Fibroblast of skin of scalp (primary cell): Measurements from ENCODE around the gene BRCA2. TPM values are rescaled to one million over a fixed set of nuclear protein-coding genes. Genes with fewer than 3 reads are reported as not detected.

Experiments
- DNase-seq: peaks from one replicate; pipeline ENCODE4 v3.0.0-alpha.2; 2013
- polyA plus RNA-seq, 2 experiments: library from polyadenylated mRNA; unstranded; fragments of 120-200 nt; gene quantifications; one replicate each; pipeline ENCODE4 v1.2.1, GENCODE V29; 2013; ENCODE audit not compliant: insufficient read length in 2 of 2

BRCA2 gene, protein sequence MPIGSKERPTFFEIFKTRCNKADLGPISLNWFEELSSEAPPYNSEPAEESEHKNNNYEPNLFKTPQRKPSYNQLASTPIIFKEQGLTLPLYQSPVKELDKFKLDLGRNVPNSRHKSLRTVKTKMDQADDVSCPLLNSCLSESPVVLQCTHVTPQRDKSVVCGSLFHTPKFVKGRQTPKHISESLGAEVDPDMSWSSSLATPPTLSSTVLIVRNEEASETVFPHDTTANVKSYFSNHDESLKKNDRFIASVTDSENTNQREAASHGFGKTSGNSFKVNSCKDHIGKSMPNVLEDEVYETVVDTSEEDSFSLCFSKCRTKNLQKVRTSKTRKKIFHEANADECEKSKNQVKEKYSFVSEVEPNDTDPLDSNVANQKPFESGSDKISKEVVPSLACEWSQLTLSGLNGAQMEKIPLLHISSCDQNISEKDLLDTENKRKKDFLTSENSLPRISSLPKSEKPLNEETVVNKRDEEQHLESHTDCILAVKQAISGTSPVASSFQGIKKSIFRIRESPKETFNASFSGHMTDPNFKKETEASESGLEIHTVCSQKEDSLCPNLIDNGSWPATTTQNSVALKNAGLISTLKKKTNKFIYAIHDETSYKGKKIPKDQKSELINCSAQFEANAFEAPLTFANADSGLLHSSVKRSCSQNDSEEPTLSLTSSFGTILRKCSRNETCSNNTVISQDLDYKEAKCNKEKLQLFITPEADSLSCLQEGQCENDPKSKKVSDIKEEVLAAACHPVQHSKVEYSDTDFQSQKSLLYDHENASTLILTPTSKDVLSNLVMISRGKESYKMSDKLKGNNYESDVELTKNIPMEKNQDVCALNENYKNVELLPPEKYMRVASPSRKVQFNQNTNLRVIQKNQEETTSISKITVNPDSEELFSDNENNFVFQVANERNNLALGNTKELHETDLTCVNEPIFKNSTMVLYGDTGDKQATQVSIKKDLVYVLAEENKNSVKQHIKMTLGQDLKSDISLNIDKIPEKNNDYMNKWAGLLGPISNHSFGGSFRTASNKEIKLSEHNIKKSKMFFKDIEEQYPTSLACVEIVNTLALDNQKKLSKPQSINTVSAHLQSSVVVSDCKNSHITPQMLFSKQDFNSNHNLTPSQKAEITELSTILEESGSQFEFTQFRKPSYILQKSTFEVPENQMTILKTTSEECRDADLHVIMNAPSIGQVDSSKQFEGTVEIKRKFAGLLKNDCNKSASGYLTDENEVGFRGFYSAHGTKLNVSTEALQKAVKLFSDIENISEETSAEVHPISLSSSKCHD (N-terminal part only)
- polyA plus RNA-seq (2013, experiment 1 of 2; ENCODE audit: insufficient read length): 4.3 TPM
- polyA plus RNA-seq (2013, experiment 2 of 2; ENCODE audit: insufficient read length): 4.4 TPM

GRCh38 chr13:32315238-32316027, at the start of gene BRCA2, which contains the start of gene ZAR1L:
Gene BRCA2, plus strand, starts transcription at chr13:32315508. Its CDS starts 953 bp downstream, at chr13:32316461.
Gene ZAR1L, minus strand, starts transcription at chr13:32315363. Its CDS starts 3,438 bp downstream, at chr13:32311925.
- peak; percentile 93 for DNase-seq

- no peak for DNase-seq
These were observed 49.6 kb upstream of the BRCA2 start for GRCh38 chr13:32265726-32266125.

- DNase-seq: no peak
These were observed 49.2 kb upstream of the BRCA2 start for GRCh38 chr13:32266130-32266529.

- DNase-seq: no peak
These were observed 47.4 kb upstream of the BRCA2 start for GRCh38 chr13:32267836-32268439.

GRCh38 chr13:32272021-32272683, 43.2 kb upstream of the BRCA2 start:
- DNase-seq: no peak

GRCh38 chr13:32277839-32278238, 37.5 kb upstream of the BRCA2 start:
- no peak for DNase-seq

- DNase-seq: no peak
These were observed 36.9 kb upstream of the BRCA2 start for GRCh38 chr13:32278426-32278825.

DNA sequence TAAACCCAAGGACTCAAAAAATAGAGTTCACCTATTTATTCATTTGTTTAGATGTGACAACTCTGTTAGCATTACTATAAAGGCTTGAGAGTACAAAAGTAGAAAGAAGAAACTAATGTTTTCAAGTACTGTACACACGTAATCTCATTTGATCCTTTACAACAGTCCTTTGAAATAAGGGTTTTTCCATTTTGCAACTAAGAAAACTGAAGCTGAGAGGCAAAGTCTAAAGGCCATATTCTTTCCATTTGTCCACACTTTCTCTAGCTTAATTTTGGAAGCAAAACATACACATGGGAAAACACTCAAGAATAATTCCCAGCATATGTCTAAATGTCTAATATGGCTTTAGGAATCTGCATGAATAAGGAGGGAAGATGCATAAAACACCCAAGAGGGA, 34.2 kb upstream of the BRCA2 start:
- no peak for DNase-seq

DNA sequence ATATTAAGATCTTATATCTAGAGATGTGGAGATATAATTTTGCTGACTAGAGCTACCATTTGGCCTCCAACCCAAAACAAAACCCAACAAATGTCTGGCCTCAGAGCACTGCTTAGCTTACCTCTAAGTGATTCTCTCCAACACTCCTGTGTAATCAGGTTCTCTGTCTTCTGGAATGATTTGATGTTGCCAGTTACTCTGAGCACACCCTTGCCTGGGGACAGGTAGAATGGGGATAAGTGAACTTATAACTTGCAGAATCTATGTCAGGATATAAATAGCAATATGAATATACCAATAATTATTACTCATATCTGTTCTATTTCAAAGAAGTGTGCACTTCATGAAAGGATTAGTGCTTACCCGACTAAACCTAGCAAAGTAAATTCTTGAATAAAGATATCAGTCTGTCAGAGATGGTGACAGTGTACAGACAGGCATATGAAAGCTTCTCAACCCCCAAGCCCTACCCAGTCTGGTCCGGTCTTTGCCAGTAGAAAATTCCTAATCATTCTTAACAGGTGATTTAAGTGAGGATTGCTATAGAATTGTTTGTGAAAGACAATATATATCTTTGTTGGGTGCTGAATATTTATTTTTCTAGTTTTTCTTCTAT, 33.1 kb upstream of the BRCA2 start:
- DNase-seq: no peak

DNA sequence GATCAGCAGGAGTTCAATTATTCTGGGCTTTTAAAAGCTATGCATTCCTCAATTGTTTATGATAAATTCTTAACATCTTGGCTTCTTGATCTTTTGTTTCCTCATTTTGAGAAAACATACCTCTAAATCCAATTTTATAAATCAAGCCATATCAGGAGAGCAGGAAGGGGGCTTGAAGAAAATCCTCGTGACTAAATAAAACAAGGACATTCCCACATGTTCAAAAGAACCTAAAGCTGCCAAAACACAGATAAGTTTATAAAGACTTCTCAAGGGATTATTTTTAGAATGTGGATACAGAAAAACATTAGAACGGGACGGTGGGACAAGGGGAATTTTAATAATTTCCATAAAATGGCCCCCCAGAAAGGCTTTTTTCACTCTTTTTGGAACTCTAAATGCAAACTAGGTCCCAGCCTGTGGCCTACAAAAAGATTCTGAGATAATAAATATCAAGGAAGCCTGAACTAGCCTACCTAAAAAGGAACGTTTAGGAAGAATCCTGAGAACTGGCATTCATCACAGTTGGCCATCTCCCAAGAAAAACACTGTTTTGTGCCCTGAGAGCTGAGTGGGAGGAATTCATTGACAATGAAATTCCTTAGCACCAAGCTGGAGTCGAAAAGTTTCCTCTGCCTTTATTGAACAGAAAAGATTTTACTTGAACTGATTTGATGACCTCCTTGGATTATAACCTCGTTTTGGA, 30.2 kb upstream of the BRCA2 start:
- DNase-seq: peak; percentile 71

DNA sequence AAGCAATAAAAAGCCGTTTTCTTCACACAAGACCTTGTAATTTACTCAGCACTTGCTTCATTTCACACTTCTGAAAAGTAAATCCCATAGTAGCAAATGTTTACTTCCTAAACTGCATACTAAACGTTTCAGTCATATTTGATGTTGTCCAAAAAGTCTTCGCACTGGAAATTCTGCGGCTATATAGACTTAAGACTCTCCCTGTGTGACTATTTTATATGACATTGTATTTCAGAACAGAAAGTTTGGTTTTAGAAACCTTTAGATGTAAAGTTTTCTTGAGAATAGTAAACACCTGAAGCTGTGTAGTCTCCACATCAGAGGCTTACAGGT, 29.7 kb upstream of the BRCA2 start:
- DNase-seq: no peak

- no peak for DNase-seq
These were observed 18.1 kb upstream of the BRCA2 start for GRCh38 chr13:32297206-32297605.

DNA sequence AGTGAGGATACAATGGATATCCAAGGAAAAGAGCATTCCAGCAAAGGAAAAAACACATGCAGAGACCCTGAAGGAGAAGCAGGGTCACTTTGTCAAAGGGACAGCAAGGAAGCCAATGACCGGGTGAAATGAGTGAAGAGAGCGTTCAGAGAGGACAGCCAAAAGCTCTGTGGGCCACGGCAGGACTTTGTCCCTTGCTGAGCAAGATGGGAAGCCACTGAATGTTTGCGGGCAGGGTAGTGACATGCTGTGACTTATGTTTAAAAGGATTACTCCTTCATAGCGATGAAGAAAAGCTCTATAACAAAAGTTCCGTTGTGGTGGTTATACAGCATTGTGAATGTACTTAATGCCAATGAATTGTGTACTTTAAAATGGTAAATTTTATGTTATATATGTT, 16.6 kb upstream of the BRCA2 start:
- DNase-seq: no peak

DNA sequence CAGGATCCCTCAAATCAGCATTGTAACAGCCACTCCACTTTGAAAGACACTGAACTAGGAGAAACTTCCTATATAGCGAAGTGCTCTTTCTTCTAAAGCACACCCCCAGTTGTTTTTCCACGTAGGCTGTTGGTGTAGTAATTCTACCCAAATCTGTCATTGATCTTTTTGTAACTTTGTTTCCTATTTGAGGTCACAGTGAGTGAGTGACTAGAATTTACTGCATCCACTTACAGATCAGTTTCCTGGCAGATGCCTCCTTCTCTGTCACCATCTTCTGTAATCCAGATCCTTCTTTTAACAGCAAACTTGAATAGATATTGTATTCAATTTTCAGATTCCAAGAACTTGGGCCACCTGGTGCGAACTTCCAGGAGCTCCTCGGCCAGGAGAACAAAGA, 15.4 kb upstream of the BRCA2 start:
- DNase-seq: no peak

GRCh38 chr13:32300406-32300805, 14.9 kb upstream of the BRCA2 start:
- no peak for DNase-seq

DNA sequence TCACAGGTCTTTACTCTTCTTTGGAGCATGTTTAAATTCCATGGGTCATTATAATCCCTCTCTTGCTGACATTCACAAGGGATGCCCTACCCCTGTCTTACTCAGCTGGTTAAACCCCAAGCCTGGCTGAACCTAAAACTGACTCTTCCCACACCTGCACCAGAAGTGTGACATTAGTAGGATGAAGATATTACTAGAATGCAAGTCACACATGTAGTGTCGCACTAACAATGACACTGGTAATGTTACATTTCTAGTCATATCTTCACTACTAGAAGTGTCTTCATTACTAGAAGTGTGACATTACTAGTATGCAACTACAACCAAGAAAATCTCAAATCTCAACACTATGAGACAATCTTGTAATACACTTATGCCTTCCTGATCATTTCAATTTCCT, 14.4 kb upstream of the BRCA2 start:
- DNase-seq: no peak

DNA sequence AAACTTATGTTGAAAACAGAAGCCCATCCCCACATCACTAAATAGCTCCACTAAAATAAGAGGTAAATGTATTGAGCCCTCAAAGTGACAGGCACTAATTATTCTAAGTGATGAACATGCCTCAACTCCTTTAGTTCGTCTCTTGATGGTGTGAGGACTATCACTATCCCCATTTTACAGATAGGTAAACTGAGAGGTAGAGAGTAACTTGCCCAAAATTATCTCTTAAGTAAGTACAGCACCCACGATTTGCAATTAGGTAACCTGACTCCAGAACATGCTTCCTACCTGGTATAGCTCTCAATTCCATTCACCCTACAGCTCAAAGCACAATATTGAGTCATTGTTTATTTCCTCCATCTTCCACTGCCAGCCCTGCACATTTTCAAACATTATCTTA, 12.8 kb upstream of the BRCA2 start:
- no peak for DNase-seq

GRCh38 chr13:32305646-32306045, 9.7 kb upstream of the BRCA2 start:
- DNase-seq: no peak

- no peak for DNase-seq
These were observed 5.8 kb upstream of the BRCA2 start for GRCh38 chr13:32309312-32310133.
